ENCODE results near the gene PSMD6. TPM values are rescaled to one million over a fixed set of nuclear protein-coding genes. Genes with fewer than 3 reads are reported as not detected.
A peak's percentile ranks its signal among the peaks of the same experiment; 100 is the strongest.

PSMD6 gene
- total and polyA plus RNA-seq, 10 of the 15 experiments (the other 5 are each of a cell fraction or from before 2014, with no cell fraction given): 68.7 to 199 (median 106) TPM

DNA sequence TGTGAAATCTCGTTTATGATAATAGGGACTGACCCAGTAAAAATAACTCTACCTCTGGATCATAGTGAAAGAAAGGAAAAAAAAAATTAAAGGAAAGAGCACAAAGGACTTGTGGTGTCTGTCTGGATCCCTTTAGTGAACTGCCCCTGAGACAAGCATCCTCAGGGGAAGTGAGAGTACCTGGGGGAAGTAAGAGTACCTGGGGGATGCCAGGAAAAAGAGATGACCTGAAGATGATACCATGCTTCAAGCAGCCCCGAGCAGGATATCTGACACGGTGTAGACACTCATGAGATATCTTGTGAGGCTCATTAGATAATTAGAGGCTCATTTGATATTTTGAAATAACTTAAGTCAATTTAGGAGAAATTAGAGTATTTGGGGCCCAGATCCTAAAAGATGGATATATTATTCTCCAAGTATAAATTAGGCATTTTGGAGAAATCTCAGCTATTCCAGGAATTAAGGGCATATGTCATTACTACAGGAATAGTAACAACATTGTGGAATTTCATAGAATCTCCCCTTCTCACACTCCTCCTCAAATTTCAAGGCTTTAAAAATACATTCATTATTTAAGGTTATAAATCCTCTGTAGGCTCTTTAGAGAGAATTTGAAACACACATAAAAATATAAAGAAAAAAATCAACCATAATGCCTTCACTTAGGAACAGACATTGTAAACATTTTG lies 36.3 kb upstream of the PSMD6 start:
- intact Hi-C loops (cut with micrococcal nuclease; ENCODE audit: unreplicated experiment) (no loop called here), in situ Hi-C loops (cut with MboI) (no loop called here)
- TF ChIP-seq SIN3A (IDR thresholded peaks at IDR 0.05; ENCODE audit: low read depth, low read length): no peak
- peak; percentile 5; the same call in 1 of the 2 replicates for TF ChIP-seq NFXL1 (IDR thresholded peaks at IDR 0.05; ENCODE audit: borderline replicate concordance)
- FAIRE-seq (no peak), ATAC-seq (no peak), DNase-seq (ENCODE audit: low read depth, low spot score) (no peak)
- Histone ChIP-seq H4K20me1 (ENCODE audit: control insufficient read depth, insufficient read depth) (no peaks in the 10 kb centered on the region), H3K4me3 (no peak overlapping the region), H3K27ac (ENCODE audit: control insufficient read depth, insufficient read depth) (no peak overlapping the region), H2AFZ (ENCODE audit: control insufficient read depth, low read depth, low read length) (no peak overlapping the region), H3K9ac (ENCODE audit: control insufficient read depth, insufficient read depth, low read length) (no peak overlapping the region), H3K4me1 (ENCODE audit: control insufficient read depth, insufficient read depth, low read length) (no peaks in the 10 kb centered on the region), H3K9me3 (replicated peaks; ENCODE audit: control insufficient read depth, insufficient read depth, low read length) (no peaks in the 10 kb centered on the region), H3K79me2 (ENCODE audit: control insufficient read depth, insufficient read depth, low read length) (no peaks in the 10 kb centered on the region), H3K27me3 (replicated peaks in 1 of 2; ENCODE audit: control insufficient read depth in 2 of 2, insufficient read depth in 2 of 2, low read length in 1 of 2) (no peaks in the 10 kb centered on the region; a peak in 1 of 4 replicates), H3K36me3 (ENCODE audit: control insufficient read depth in 2 of 2, insufficient read depth in 2 of 2, low read length in 1 of 2) (no peaks in the 10 kb centered on the region), H3K4me2 (ENCODE audit: control insufficient read depth, insufficient read depth) (no peak overlapping the region)
- RAD21 ChIA-PET (ENCODE audit: unreplicated experiment): no interaction called here
- SMC1A ChIA-PET (ENCODE audit: uncharacterized antibody, unreplicated experiment): interaction anchor here (1.2 to 1.6 kb wide), 4 partner anchors 19 to 340 kb away, joined by 3 to 6 read pairs (median 4); no protein-coding TSS in a partner anchor
- POLR2A ChIA-PET: no interaction called here
- BruUV-seq (replicated peaks): no TSS peak
- WGBS (ENCODE audit: insufficient coverage, insufficient replicate concordance, low lambda C conversion rate, missing lambda C conversion rate): 0% methylated on average over 3 of the region's 3 CpGs
- CTCF ChIA-PET: interaction anchor here (1.0 kb wide), 1 partner anchor 29 kb away, joined by 3 read pairs; no protein-coding TSS in a partner anchor

DNA sequence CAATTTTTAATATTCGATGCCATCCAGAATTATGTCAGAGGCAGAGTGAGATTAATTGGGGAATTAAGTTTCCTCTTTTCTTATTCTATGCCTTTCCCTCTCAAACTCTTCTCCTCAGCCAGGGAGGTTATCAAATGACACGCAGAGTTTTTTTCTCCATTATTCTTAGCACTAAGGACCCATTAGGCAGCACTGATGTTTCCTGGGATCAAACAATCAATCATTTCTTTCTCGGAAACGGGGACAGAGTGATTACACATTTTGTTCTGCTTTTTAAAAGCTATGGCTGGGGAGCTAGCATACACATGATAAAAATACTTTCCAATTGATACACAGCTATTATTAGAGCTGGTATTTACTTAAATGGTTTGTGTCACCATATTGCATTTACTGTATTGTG lies 35.3 kb upstream of the PSMD6 start:
- FAIRE-seq: no peak
- H3K79me2 ChIP-seq (ENCODE audit: control insufficient read depth, insufficient read depth, low read length): no peaks in the 10 kb centered on the region
- no peak overlapping the region for H3K9ac ChIP-seq (ENCODE audit: control insufficient read depth, insufficient read depth, low read length)
- TF ChIP-seq NFXL1 (IDR thresholded peaks at IDR 0.05; ENCODE audit: borderline replicate concordance): 0 out of 2 replicates have a peak, but pooled peaks have one; percentile 21
- TF ChIP-seq, protein P1, sequence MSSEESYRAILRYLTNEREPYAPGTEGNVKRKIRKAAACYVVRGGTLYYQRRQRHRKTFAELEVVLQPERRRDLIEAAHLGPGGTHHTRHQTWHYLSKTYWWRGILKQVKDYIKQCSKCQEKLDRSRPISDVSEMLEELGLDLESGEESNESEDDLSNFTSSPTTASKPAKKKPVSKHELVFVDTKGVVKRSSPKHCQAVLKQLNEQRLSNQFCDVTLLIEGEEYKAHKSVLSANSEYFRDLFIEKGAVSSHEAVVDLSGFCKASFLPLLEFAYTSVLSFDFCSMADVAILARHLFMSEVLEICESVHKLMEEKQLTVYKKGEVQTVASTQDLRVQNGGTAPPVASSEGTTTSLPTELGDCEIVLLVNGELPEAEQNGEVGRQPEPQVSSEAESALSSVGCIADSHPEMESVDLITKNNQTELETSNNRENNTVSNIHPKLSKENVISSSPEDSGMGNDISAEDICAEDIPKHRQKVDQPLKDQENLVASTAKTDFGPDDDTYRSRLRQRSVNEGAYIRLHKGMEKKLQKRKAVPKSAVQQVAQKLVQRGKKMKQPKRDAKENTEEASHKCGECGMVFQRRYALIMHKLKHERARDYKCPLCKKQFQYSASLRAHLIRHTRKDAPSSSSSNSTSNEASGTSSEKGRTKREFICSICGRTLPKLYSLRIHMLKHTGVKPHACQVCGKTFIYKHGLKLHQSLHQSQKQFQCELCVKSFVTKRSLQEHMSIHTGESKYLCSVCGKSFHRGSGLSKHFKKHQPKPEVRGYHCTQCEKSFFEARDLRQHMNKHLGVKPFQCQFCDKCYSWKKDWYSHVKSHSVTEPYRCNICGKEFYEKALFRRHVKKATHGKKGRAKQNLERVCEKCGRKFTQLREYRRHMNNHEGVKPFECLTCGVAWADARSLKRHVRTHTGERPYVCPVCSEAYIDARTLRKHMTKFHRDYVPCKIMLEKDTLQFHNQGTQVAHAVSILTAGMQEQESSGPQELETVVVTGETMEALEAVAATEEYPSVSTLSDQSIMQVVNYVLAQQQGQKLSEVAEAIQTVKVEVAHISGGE (CRISPR knock-in tag; IDR thresholded peaks at IDR 0.05): no peak
- H2AFZ ChIP-seq (ENCODE audit: control insufficient read depth, low read depth, low read length): no peak overlapping the region
- no peak overlapping the region for H3K4me2 ChIP-seq (ENCODE audit: control insufficient read depth, insufficient read depth)
- no peaks in the 10 kb centered on the region for H3K36me3 ChIP-seq (ENCODE audit: control insufficient read depth in 2 of 2, insufficient read depth in 2 of 2, low read length in 1 of 2)
- no peaks in the 10 kb centered on the region for H3K9me3 ChIP-seq (replicated peaks; ENCODE audit: control insufficient read depth, insufficient read depth, low read length)
- H3K27me3 ChIP-seq (replicated peaks in 1 of 2; ENCODE audit: control insufficient read depth in 2 of 2, insufficient read depth in 2 of 2, low read length in 1 of 2): no peaks in the 10 kb centered on the region; a peak in 1 of 4 replicates
- intact Hi-C loops (cut with micrococcal nuclease; ENCODE audit: unreplicated experiment) (no loop called here), in situ Hi-C loops (cut with MboI) (no loop called here)
- ChIA-PET POLR2A (no interaction called here), RAD21 (ENCODE audit: unreplicated experiment) (no interaction called here), SMC1A (ENCODE audit: uncharacterized antibody, unreplicated experiment) (interaction anchor here (1.4 kb wide), 1 partner anchor 21 kb away, joined by 5 read pairs; no protein-coding TSS in a partner anchor), CTCF (interaction anchor here (1.0 kb wide), 1 partner anchor 28 kb away, joined by 3 read pairs; no protein-coding TSS in a partner anchor)
- no peak for DNase-seq (ENCODE audit: low read depth, low spot score)
- no peaks in the 10 kb centered on the region for H3K4me1 ChIP-seq (ENCODE audit: control insufficient read depth, insufficient read depth, low read length)
- H3K4me3 ChIP-seq: no peak overlapping the region
- BruUV-seq (replicated peaks): no TSS peak
- ATAC-seq: no peak
- H3K27ac ChIP-seq (ENCODE audit: control insufficient read depth, insufficient read depth): no peak overlapping the region
- no peaks in the 10 kb centered on the region for H4K20me1 ChIP-seq (ENCODE audit: control insufficient read depth, insufficient read depth)
- 13% methylated on average over 4 of the region's 4 CpGs for WGBS (ENCODE audit: insufficient coverage, insufficient replicate concordance, low lambda C conversion rate, missing lambda C conversion rate)
